DND-41 (cell line): Measurements from ENCODE around the gene SYNM.

Experiments used
- ATAC-seq: fragments of 200-7000 bp; cut with Tn5 transposase; 3 replicates; pipeline ENCODE4 v1.9.1; 2021; ENCODE audit warnings: low read depth; ENCODE audit not compliant: insufficient read depth
- DNase-seq: peaks from one replicate; pipeline ENCODE4 v3.0.0-alpha.2; 2020
- H2AFZ ChIP-seq: 2 replicates; pipeline ENCODE4 v1.6.0; 2012; ENCODE audit warnings: low read depth, low read length
- H3K27ac ChIP-seq: 2 replicates; pipeline ENCODE4 v1.5.1; 2012; ENCODE audit warnings: low read length, inconsistent platforms
- H3K27me3 ChIP-seq: fragments of 200-600 bp; sonication (generic); 2 replicates; pipeline ENCODE4 v1.6.0; 2012; ENCODE audit warnings: low read length, mild to moderate bottlenecking, inconsistent platforms; ENCODE audit not compliant: insufficient read depth, poor library complexity
- H3K36me3 ChIP-seq: 2 replicates; pipeline ENCODE4 v1.5.1; 2012; ENCODE audit warnings: low read length, inconsistent platforms; ENCODE audit not compliant: insufficient read depth
- H3K4me1 ChIP-seq: 2 replicates; pipeline ENCODE4 v1.5.1; 2012; ENCODE audit warnings: mild to moderate bottlenecking, low read length; ENCODE audit not compliant: insufficient read depth
- H3K4me2 ChIP-seq: 2 replicates; pipeline ENCODE4 v1.6.0; 2012; ENCODE audit warnings: mild to moderate bottlenecking, moderate library complexity, low read length, inconsistent platforms; ENCODE audit not compliant: insufficient read depth
- H3K4me3 ChIP-seq, 2 experiments: fragments of 200-600 bp in 1 of 2; shearing (Covaris generic) in 1 of 2; 2 replicates each; pipeline ENCODE4 v1.5.1; 2012 to 2016; ENCODE audit warnings: inconsistent platforms in 2 of 2, low read length in 2 of 2, mild to moderate bottlenecking in 2 of 2, low read depth in 1 of 2, moderate library complexity in 1 of 2
- H3K79me2 ChIP-seq: 2 replicates; pipeline ENCODE4 v1.6.0; 2012; ENCODE audit warnings: low read length, inconsistent platforms; ENCODE audit not compliant: insufficient read depth
- H3K9ac ChIP-seq: 2 replicates; pipeline ENCODE4 v1.6.0; 2012; ENCODE audit warnings: low read depth, mild to moderate bottlenecking, inconsistent platforms, low read length, moderate library complexity
- H3K9me3 ChIP-seq: 2 replicates; pipeline ENCODE4 v1.5.1; 2012; ENCODE audit warnings: low read length, moderate library complexity, mild to moderate bottlenecking, inconsistent platforms; ENCODE audit not compliant: insufficient read depth, severe bottlenecking
- H4K20me1 ChIP-seq: 2 replicates; pipeline ENCODE4 v1.6.0; 2012; ENCODE audit warnings: low read length; ENCODE audit not compliant: insufficient read depth
- CTCF ChIP-seq: IDR thresholded peaks from 2 replicates; pipeline ENCODE4 v1.5.1; 2012; ENCODE audit warnings: borderline replicate concordance, low read length, moderate library complexity, mild to moderate bottlenecking; ENCODE audit not compliant: poor library complexity, severe bottlenecking; ENCODE audit errors: extremely low read depth
- EZH2 ChIP-seq: IDR thresholded peaks from 3 replicates; pipeline ENCODE4 v1.6.1; 2012; ENCODE audit warnings: borderline replicate concordance, low read depth, mild to moderate bottlenecking, moderate library complexity, low read length, inconsistent platforms; ENCODE audit not compliant: severe bottlenecking

Gene SYNM

GRCh38 chr15:99085413-99086326, 19.2 kb upstream of the SYNM start:
- Histone ChIP-seq H3K9ac (no peak overlapping the region), H3K4me2 (no peak overlapping the region), H3K4me1 (no peaks in the 10 kb centered on the region), H2AFZ (no peak overlapping the region), H4K20me1 (no peaks in the 10 kb centered on the region), H3K36me3 (no peaks in the 10 kb centered on the region), H3K9me3 (peaks cover 4% of the 10 kb centered on the region), H3K27ac (no peak overlapping the region), H3K79me2 (no peaks in the 10 kb centered on the region), H3K4me3 (no peak overlapping the region), H3K27me3 (no peaks in the 10 kb centered on the region)
- no peak for DNase-seq
- ATAC-seq = no peak
- TF ChIP-seq CTCF = no peak
- no peak for TF ChIP-seq EZH2

- TF ChIP-seq CTCF (no peak), EZH2 (no peak)
- Histone ChIP-seq H4K20me1 (no peaks in the 10 kb centered on the region), H3K4me2 (no peak overlapping the region), H3K9ac (no peak overlapping the region), H3K79me2 (no peaks in the 10 kb centered on the region), H3K36me3 (no peaks in the 10 kb centered on the region), H3K27me3 (no peaks in the 10 kb centered on the region), H3K4me1 (no peaks in the 10 kb centered on the region), H2AFZ (no peak overlapping the region), H3K4me3 (no peak overlapping the region), H3K27ac (no peak overlapping the region), H3K9me3 (peaks cover 4% of the 10 kb centered on the region)
- no peak for ATAC-seq
- DNase-seq = no peak
These were observed 18.6 kb upstream of the SYNM start for GRCh38 chr15:99086327-99086667.

GRCh38 chr15:99087405-99087943, 17.4 kb upstream of the SYNM start:
- Histone ChIP-seq H3K27me3 (no peaks in the 10 kb centered on the region), H3K79me2 (no peaks in the 10 kb centered on the region)
- TF ChIP-seq EZH2 (no peak), CTCF (no peak)

More at GRCh38 chr15:99087405-99087943, 17.4 kb upstream of the SYNM start:
- no peak overlapping the region for H3K27ac ChIP-seq
- DNase-seq (no peak), ATAC-seq (no peak)
- H3K9ac ChIP-seq = no peak overlapping the region
- no peaks in the 10 kb centered on the region for H3K36me3 ChIP-seq
- no peak overlapping the region for H3K4me3 ChIP-seq
- no peak overlapping the region for H3K4me2 ChIP-seq
- peaks cover 4% of the 10 kb centered on the region for H3K9me3 ChIP-seq
- H3K4me1 ChIP-seq = no peaks in the 10 kb centered on the region
- H4K20me1 ChIP-seq = no peaks in the 10 kb centered on the region
- H2AFZ ChIP-seq = no peak overlapping the region
